Glutamatergic neuron (in vitro differentiated cells): ENCODE measurements around the gene AFF3. TPM values are rescaled to one million over a fixed set of nuclear protein-coding genes. Genes with fewer than 3 reads are reported as not detected.

ENCODE experiments used
- DNase-seq: peaks from one replicate; pipeline ENCODE4 v3.0.0; 2022
- H3K27ac Mint-ChIP-seq: one replicate; pipeline ENCODE4 v1.8.0; 2020; ENCODE audit warnings: mild to moderate bottlenecking, mixed read lengths, inconsistent platforms; ENCODE audit not compliant: unreplicated experiment
- H3K27me3 Mint-ChIP-seq: one replicate; pipeline ENCODE4 v1.8.0; 2020; ENCODE audit warnings: mild to moderate bottlenecking, moderate library complexity, mixed read lengths, inconsistent platforms; ENCODE audit not compliant: unreplicated experiment
- H3K36me3 Mint-ChIP-seq: one replicate; pipeline ENCODE4 v1.8.0; 2020; ENCODE audit warnings: mild to moderate bottlenecking, mixed read lengths, inconsistent platforms; ENCODE audit not compliant: unreplicated experiment
- H3K4me1 Mint-ChIP-seq: one replicate; pipeline ENCODE4 v1.8.0; 2020; ENCODE audit warnings: mild to moderate bottlenecking, low read depth, mixed read lengths, inconsistent platforms; ENCODE audit not compliant: unreplicated experiment
- H3K4me3 Mint-ChIP-seq: one replicate; pipeline ENCODE4 v1.8.0; 2020; ENCODE audit warnings: mild to moderate bottlenecking, mixed read lengths, inconsistent platforms; ENCODE audit not compliant: unreplicated experiment
- H3K9me3 Mint-ChIP-seq: one replicate; pipeline ENCODE4 v1.8.0; 2020; ENCODE audit warnings: mild to moderate bottlenecking, moderate library complexity, mixed read lengths, inconsistent platforms; ENCODE audit not compliant: unreplicated experiment
- total RNA-seq: library from RNA; stranded (reverse); fragmentation: NEBNext Ultra II Directional; extraction: Animal tissue kit (Norgen Biotek cat#: 25700); gene quantifications from one replicate; pipeline ENCODE4 v1.2.1, GENCODE V29; 2021; ENCODE audit not compliant: unreplicated experiment
- TF ChIP-seq, protein P1 (sequence below): fragments of 200-600 bp; sonication (generic); IDR thresholded peaks from one replicate; pipeline ENCODE4 v1.5.0; 2021; ENCODE audit not compliant: partially characterized antibody, unreplicated experiment

Gene AFF3
- total RNA-seq, 1 donor from 2014 or later = 125 TPM

DNA sequence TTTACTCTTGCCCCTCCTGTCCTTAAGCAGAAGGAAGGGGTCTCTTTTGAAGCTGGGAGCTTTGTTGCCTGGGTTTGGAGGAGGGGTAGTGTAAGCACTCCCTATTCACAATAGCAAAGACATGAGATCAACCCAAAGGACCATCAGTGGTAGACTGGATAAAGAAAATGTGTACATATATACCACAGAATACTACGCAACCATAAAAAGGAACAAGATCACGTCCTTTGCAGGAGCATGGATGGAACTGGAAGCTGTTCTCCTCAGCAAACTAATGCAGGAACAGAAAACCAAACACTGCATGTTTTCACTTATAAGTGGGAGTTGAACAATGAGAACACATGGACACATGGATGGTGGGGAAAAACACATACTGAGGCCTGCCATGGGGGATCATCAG, 371.5 kb downstream of the AFF3 start:
- Mint-ChIP-seq H3K27ac (no peak overlapping the region), H3K4me1 (no peaks in the 10 kb centered on the region), H3K36me3 (peaks cover 40% of the 10 kb centered on the region), H3K27me3 (peaks cover 2% of the 10 kb centered on the region), H3K4me3 (no peak overlapping the region), H3K9me3 (peaks cover 8% of the 10 kb centered on the region)
- TF ChIP-seq, protein P1, sequence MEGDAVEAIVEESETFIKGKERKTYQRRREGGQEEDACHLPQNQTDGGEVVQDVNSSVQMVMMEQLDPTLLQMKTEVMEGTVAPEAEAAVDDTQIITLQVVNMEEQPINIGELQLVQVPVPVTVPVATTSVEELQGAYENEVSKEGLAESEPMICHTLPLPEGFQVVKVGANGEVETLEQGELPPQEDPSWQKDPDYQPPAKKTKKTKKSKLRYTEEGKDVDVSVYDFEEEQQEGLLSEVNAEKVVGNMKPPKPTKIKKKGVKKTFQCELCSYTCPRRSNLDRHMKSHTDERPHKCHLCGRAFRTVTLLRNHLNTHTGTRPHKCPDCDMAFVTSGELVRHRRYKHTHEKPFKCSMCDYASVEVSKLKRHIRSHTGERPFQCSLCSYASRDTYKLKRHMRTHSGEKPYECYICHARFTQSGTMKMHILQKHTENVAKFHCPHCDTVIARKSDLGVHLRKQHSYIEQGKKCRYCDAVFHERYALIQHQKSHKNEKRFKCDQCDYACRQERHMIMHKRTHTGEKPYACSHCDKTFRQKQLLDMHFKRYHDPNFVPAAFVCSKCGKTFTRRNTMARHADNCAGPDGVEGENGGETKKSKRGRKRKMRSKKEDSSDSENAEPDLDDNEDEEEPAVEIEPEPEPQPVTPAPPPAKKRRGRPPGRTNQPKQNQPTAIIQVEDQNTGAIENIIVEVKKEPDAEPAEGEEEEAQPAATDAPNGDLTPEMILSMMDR = no peak
- DNase-seq = no peak

DNA sequence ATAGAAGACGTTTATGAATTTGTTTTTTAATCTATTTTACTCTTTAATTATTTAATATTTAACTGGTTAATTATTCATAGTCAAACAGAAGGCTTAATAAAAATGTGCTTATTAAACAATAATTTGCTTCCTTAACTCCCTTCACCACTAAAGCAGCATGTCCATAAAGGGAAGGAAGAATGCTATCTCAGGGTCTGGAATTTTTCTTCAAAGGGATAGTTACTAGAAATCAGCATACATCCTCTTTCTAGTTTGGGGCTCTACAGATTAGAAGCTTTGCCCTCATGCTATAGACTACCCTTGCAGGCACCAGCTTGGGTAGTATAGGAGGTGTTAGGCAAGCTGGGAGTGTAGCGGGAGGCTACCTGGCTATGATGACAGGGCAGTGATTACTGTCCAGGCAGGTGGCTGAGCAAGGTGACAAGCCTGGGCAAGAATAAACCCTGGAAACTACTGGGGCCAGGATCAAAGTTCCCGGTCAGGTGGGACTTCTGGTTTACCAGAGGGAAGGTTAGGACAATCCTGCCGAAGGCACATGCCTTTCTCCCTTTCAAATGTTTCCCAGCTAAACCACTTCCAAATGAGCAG, 376.6 kb downstream of the AFF3 start:
- no peak for DNase-seq
- Mint-ChIP-seq H3K9me3 (peaks cover 7% of the 10 kb centered on the region), H3K36me3 (peaks cover 22% of the 10 kb centered on the region), H3K27ac (no peak overlapping the region), H3K27me3 (no peaks in the 10 kb centered on the region), H3K4me3 (no peak overlapping the region), H3K4me1 (no peaks in the 10 kb centered on the region)
- TF ChIP-seq, protein P1 = no peak

DNA sequence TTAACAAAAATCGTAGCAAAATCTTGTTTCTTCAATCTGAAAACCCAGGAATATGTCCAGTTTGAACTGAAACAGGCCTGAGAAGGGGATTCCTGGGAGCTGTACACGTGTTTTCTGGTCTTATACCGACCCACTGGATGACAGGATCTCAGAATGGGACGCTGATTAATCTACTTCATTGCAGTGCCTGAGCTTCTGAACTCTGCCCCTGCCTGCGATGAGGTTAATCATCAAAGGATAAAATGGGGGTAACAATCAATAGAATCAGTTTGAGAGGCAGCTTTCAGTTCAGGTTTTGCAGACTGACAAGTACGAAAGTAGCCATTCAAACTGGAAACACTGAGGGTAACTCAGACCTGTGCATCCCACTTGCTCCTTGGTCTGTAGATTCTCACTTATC, 378.6 kb downstream of the AFF3 start:
- Mint-ChIP-seq H3K36me3 (peaks cover 9% of the 10 kb centered on the region), H3K4me3 (no peak overlapping the region), H3K27me3 (no peaks in the 10 kb centered on the region), H3K4me1 (no peaks in the 10 kb centered on the region), H3K9me3 (peaks cover 2% of the 10 kb centered on the region), H3K27ac (no peak overlapping the region)
- DNase-seq = no peak
- TF ChIP-seq, protein P1 = no peak

DNA sequence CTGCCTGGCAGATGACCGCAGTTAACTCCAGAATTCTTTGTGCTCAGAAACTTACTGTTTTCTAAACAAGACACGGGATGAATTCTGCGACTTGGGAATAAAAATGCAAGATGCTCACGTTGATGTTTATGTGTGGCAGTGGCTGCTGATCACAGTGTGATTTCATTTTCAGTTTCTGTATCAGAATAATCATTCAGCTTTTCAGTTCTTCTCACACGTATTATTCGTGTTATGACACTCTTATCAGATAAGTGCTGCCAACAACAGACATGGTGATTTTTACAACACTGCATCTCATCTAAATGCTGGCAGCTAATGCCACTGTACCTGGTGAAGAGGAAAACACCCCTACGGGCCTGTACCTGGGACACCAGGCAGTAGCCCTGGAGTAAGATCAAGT, 379.7 kb downstream of the AFF3 start:
- no peak overlapping the region for H3K27ac Mint-ChIP-seq
- DNase-seq = no peak
- no peak overlapping the region for H3K4me3 Mint-ChIP-seq
- H3K27me3 Mint-ChIP-seq = no peaks in the 10 kb centered on the region
- TF ChIP-seq, protein P1 = no peak
- no peaks in the 10 kb centered on the region for H3K4me1 Mint-ChIP-seq
- H3K9me3 Mint-ChIP-seq = peaks cover 2% of the 10 kb centered on the region
- H3K36me3 Mint-ChIP-seq = no peaks in the 10 kb centered on the region

DNA sequence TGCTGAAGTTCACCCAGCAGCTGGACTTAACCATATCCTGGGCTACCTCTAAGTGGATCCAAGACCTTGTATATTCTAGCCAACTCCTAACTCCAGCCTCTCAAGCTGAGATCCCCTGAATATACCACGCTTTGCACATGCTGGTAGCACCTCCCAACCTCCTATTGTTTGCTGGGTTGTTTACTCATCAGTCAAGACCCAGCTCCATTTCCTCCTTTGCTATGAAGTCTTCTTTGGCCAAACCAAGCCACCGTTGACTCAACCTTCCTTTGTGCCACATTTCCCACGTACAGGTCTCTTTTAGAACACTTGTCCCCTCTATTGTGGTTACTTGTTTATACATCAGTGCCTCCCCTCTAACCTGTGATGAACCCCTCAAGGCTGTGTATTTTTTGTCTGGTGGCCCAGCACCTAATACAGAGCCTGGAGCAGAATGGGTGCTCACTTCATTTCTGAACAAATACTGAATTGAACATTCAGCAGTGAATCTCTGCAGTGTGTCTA, 384.7 kb downstream of the AFF3 start:
- Mint-ChIP-seq H3K27me3 (peaks cover 2% of the 10 kb centered on the region), H3K4me3 (no peak overlapping the region), H3K9me3 (no peaks in the 10 kb centered on the region), H3K4me1 (no peaks in the 10 kb centered on the region), H3K27ac (no peak overlapping the region), H3K36me3 (no peaks in the 10 kb centered on the region)
- TF ChIP-seq, protein P1 = no peak
- DNase-seq = no peak
